GM12892 (cell line): ENCODE measurements around the gene FKBP15.

Experiments used
- POLR2A ChIP-seq: IDR thresholded peaks from 2 replicates; pipeline ENCODE4 v1.6.1; 2011; ENCODE audit warnings: low read depth, low read length, control low read depth
- POLR2AphosphoS5 ChIP-seq: IDR thresholded peaks from 2 replicates; pipeline ENCODE4 v1.6.1; 2011; ENCODE audit warnings: low read depth, low read length, control low read depth

DNA sequence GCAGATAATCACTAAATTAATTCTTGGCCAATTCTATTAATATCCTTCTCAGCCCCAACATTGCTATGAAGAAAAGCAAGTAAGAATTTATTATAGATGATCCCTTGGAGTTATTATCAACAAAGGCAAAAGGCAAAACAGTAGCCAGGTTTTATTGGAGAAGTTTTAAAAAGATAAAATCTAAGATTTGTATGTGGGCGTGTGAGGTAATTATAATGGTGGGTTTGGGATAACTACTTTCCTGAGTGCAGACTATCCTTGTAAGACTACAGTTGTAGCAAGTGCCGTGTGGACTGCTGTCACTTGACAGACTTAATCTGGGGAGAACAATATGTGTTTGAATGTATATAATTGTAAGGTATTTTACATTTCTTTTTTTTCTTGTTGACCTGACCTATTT, 23.5 kb upstream of the FKBP15 start:
- TF ChIP-seq POLR2A: no peak
- TF ChIP-seq POLR2AphosphoS5: no peak
